Stimulated activated CD8-positive, alpha-beta memory T cell treated with anti-CD3 and anti-CD28 coated beads, Interleukin-4, amount 100 ng/mL, for 4 hours (primary cell): ENCODE data around the gene GABRG1.

Experiments used
- DNase-seq, 2 donors: peaks; one replicate each; pipeline ENCODE4 v3.0.0-alpha.2; 2020; ENCODE audit warnings: low read depth in 2 of 2, low spot score in 1 of 2

Gene GABRG1

DNA sequence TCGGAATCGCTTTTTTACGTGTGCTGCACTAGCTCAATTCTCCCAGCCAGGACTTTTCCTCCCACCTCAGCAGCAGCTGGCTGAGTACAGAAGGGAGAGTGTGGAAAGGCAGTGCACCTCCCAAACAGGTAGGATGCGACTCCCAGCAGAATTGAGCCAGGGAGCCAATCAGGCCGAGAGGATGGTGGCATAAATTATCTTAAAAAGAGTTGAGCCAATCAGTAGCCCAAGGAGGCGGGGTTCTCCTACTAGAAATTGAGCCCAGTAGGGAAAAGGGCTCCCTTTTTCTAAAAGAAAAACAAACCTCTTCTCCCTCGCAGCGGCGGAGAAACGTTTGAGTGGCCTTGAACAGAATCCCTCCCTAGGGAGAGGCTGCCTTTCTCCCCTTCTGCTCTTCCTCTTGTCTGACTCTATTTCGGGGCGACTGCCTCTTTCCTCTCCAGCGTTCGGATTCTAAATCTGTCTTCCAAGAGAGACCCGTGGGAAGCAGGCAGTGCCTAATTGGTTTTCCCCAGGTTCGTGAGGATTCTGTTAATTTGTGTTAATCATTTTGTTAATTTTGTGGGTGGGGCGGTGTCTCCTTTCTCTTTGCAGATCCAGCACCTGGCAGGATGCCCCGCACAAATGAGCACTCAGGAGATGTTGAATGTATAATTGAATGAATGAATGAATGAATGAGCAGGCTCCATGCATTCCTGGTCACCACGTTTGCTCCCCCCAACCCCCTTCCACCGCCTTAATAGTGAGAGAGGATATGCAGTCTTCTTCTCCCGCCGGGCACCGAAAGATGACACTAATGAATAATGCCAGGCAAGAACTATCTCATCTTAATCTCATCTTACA is at the start of gene GABRG1:
Gene GABRG1, minus strand, starts transcription at position 142 of the 843 bp plus-strand sequence. Its CDS starts 141 bp downstream, at position 1.
- no peak for DNase-seq

DNA sequence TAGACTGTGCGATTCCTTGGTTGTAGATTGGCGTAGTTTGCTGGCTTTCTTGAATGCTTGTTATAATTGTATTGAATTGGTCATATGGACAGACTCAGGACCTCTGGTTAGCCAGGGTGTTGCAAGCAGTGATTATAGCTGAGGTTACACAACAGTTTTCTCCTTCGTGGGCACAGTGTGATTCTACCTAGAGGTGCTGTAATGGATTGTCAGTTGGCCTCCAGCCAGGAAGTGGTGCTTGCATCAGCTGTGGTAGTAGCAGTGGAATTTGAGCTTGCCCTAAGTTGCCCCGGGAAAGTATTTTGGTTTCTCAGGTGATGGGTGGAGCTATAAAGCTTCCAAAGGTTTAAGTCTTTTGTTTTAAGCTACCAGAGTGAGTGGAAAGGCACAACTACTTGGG is 23.1 kb upstream of the GABRG1 start:
- DNase-seq = no peak

DNA sequence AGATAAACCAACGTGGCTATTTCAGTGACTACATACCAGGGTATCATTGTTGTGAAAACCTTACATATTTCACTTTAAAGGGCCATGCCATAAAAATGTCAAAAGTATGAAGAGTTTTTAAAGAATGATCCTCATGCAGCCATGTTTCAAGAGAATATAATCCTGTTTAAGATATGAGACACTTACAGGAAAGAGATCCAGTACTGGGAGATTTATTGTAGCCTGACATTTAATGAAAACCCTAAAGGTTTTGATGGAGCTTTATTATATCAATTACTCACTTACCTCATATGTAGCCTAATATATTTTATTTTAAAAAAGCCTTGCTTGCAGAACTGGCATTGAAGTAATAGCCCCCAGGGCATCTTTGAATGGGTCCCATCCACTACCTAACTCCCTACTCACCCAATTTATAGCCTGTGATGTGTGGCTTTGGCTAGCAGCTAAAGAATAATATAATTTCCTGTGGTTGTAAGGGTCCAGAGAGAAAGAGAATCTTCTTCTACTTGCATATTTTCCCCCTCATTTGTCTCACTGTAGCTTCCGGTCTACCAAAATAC is 7.7 kb upstream of the GABRG1 start:
- DNase-seq = no peak

DNA sequence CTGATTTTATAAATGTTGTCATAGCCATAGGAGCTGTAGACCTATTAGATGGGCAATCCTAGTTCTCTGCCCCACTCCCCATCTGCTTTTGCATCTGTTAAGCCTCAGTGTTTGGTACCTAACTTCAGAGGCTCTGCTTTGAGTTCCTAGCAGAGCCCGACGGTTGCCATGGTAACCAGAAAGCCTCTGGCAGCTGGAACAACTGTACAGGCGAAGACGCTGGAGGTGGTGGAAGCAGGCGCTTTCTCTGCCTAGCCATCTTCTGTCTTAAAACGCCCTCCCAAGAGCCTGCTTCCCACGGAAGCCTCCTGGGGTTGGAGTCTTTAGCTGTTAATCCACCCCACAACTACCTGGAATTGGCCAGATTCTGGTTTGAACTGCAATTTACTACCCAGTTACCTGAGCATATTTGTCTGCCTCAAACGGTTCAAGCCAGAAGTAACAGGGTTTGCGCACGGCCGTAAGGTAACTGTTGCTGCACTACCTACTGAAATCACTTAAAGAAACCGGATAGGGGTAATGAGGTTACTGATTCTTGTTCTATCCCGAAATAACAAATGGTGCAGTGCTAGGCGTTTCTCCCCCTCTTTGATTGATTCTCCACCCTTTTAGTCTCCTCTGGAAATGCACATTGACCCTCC is 1.0 kb upstream of the GABRG1 start:
- DNase-seq = no peak

DNA sequence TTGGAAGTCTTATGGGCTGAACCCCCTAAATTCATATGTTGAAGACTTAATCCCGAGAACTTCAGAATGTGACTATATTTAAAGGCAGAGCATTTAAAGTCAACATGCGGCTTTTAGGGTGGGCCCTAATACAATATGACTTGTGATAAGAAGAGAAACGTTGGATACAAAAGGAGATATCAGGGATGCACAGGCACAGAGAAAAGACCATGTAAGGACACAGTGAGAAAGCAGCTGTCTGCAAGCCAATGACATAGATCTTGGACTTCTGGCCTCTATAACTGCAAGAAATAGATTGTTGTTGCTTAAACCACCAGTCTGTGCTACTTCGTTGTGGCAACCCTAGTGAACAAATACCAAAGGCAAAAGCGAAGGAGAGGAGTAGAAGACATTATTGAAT is 42.2 kb downstream of the GABRG1 start:
- DNase-seq = no peak

DNA sequence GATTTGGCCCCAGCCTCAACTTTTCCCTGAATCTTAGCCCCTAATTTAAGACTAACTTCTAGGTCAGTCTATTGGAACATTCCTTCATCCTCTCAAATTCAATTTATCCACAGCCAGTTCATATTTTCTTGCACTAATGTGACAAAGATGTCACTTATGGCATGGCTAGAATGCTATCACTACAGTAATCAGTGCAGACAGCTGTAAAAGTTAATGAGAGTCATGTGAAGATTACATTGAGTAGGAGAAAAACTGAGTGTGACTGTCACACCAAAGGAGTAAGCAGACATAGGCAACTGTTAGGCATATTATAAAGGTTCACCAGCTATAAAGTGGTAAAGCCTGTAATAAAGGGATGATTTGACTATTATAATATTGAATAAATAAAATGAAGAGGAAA is 42.6 kb downstream of the GABRG1 start:
- DNase-seq = no peak

DNA sequence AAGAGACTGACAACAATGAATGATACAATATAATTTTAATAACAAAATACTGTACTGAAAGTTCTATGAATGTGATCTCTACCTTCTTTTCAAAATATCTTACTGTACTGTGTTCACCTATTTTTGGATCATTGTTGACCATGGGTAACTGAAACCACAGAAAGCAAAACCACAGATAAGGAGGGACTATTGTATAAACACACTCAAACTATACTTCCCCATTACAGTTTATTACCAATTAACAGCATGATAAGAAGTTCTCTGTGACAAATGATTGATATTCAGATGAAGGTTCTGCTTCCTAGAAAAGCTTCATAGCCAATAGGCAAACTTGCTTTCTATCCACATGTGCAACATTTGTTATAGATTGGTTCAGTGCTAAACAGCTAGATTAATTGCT is 50.1 kb downstream of the GABRG1 start:
- no peak for DNase-seq

DNA sequence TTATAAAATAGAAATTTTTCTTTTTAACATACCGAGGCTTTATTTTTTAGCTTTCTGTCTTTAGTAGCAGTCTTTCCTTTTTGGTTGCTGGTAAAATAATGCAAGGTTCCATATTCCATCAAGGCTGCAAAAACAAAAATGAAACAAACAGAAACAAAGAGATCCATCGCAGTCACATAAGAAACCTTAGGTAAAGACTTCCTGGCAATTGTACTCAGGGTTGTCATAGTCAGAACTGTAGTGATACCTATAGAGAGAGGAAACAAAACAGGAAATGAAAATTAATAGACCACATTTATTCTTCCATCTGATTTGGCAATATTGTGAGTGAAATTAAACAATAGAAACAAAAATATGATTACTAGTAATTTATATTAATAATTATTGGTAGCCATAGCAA is 72.5 kb downstream of the GABRG1 start:
- DNase-seq = no peak

DNA sequence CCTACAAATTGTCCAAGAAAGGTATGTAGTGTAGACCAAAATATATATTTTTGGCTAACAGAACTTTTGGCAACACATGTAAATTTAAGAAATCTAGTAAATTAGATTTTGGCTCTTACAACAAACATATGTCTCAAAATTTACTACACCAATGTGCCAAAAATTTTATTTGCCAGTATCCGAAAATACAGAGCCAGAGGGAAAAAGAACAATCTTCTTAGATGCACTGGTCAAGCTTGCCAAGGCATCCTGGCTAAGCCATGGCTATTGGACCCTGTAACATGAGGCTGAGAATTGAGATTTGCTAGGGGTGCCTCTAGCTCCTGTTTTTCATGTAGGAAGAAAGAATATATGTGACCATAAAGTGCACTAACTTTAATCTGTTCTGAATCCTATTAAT is 91.8 kb downstream of the GABRG1 start:
- DNase-seq = no peak

DNA sequence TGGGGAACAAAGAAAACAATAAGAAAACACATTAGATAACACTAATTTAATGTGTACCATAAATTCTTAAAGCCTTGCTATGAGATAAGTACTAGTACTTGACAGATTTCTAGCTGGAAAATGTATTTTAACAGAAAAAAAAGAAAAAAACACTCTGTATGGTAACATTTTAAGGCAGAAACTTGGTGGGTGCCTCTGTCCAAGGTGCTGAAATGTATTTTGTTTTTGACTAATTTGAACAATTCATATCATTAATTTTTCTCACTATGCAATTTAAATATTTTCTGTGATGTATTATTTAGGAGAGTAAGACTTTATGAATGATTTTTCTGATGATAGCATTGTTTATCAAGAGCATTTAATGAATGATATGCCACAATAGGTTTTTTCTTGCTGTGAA is 107.5 kb downstream of the GABRG1 start:
- no peak for DNase-seq

DNA sequence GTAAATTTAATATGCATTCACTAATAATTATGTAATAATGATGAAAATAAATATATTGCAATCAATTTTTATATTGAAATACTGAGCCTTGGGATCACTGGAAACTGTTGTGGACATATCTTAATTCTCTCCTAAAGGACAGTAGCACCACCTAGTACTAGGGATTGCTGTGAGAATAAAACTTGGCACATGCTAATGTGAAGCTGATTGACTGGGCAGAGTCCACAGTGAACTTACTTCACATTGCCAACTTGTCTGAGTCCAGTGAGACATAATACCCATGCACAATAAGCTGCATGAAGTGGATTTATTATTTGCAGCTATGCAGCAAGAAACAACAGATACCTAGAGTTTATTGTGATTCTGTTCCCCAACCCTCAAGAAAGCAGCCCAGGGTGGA is 131.1 kb downstream of the GABRG1 start:
- DNase-seq = no peak

DNA sequence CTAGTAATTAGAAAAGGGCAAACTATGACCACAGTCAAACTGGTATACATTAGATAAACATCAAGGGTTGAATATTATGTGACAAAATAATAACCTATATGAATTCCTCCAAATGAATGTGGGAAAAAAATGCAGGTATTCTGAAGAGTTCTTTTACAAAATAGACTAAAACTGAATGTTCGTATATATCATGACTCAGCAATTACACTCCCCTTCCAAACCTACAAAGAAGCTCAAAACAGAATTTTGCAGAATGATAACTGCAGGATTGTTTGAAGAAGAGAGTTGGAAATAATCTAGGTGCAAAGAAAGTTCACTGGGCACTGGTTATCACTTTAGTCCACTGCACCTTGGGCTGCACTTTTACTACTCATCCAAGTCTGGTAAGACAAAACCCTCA is 134.1 kb downstream of the GABRG1 start:
- no peak for DNase-seq

DNA sequence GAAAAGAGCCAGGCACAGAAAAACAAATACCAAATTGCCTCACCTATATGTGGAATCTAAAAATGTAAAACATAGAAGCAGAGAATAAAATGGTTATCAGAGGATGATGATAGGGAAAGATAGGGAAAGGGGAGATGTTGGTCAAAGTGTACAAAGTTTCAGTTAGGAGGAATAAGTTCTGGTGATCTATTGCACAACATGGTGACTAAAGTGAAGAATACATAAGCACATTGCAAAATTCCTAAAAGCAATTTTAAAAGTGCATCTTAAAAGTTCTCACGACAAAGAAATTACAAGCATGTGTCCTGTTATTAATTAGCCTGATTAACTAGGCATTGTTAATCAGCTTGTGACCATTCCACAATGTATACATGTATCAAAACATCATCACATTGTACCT is 136.0 kb downstream of the GABRG1 start:
- DNase-seq = no peak
